IMR-90 (cell line): ENCODE measurements around the gene NTRK2.

Experiments
- BHLHE40 ChIP-seq: fragments of 150-350 bp; IDR thresholded peaks from 2 replicates; pipeline ENCODE4 v1.6.1; 2016; ENCODE audit warnings: mild to moderate bottlenecking, low read depth, low read length
- CTCF ChIP-seq: conservative IDR thresholded peaks from 2 replicates; pipeline ENCODE4 v1.5.1; 2012; ENCODE audit warnings: mild to moderate bottlenecking, low read depth, low read length, improper control_type of control experiment
- FOS ChIP-seq: fragments of 150-350 bp; IDR thresholded peaks from 2 replicates; pipeline ENCODE4 v1.6.1; 2016; ENCODE audit warnings: low read depth, low read length
- MAFK ChIP-seq: IDR thresholded peaks from 2 replicates; pipeline ENCODE4 v1.6.1; 2012; ENCODE audit warnings: low read depth, low read length, improper control_type of control experiment
- POLR2A ChIP-seq: IDR thresholded peaks from 2 replicates; pipeline ENCODE4 v1.6.1; 2012; ENCODE audit warnings: mild to moderate bottlenecking, low read depth, low read length
- RAD21 ChIP-seq: IDR thresholded peaks from 2 replicates; pipeline ENCODE4 v1.6.1; 2012; ENCODE audit warnings: low read length, improper control_type of control experiment
- RCOR1 ChIP-seq: IDR thresholded peaks from 2 replicates; pipeline ENCODE4 v1.6.1; 2012; ENCODE audit warnings: mild to moderate bottlenecking, low read length, improper control_type of control experiment; ENCODE audit not compliant: insufficient replicate concordance
- RFX5 ChIP-seq: IDR thresholded peaks from 2 replicates; pipeline ENCODE4 v1.8.0; 2012; ENCODE audit warnings: low read depth, mild to moderate bottlenecking, low read length, moderate library complexity

GRCh38 chr9:84886866-84887265 is 217.3 kb downstream of the NTRK2 start:
- TF ChIP-seq CTCF = no peak
- no peak for TF ChIP-seq RAD21
- no peak for TF ChIP-seq FOS
- no peak for TF ChIP-seq POLR2A
- no peak for TF ChIP-seq MAFK
- no peak for TF ChIP-seq RFX5
- no peak for TF ChIP-seq BHLHE40
- no peak for TF ChIP-seq RCOR1
